GM18519 (cell line): Measurements from ENCODE around the gene SNCB.
A peak's percentile ranks its signal among the peaks of the same experiment; 100 is the strongest.

Experiments used
- ATAC-seq: cut with Tn5 transposase; IDR thresholded peaks from one replicate; pipeline ENCODE4 v1.9.1; 2021; ENCODE audit warnings: mild to moderate bottlenecking, moderate library complexity; ENCODE audit not compliant: unreplicated experiment, low FRiP score

SNCB gene

DNA sequence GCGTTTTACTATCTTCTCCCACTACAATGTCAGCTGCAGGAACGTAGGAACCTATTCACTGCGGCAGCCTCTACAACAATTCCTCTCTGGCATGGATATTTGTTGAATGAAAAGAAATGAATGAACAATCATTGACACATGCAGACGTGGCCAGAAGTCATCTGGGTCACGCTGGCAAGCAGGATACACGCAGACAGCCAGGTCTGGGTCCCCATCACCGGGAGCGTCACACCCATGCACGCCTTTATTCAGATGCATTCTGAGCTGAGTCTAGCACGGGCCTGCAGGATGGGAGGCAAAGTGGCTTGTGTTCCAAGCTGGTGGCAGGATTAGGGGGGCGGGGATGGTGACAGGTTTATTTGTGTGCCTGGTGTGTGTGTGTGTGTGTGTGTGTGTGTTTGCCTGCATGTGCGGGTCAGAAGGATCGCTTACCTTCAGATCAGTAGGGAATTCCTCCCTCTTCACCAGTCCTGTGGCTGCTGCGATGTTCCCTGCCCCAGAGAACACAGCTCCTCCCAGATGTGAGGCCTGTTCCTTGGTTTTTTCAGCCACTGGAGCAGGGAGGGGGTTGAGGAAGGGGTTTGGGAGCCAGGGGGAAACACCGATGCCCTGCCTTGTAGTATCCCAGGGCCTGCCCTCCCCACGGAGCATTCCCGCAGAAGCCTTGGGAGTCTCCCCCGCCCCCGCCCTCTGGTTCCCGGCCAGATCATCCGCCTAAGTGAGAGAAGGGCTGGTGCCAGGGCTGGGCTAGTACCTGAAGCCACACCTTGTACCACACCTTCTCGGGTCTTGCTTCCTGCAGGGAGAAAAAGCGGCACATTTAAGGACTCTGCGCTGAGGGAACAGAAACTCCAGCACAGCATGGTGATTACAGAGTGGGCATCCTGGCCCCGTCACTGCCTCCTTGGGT, 4.1 kb downstream of the SNCB start:
- ATAC-seq = no peak

GRCh38 chr5:176625512-176625911, 4.8 kb downstream of the SNCB start:
- ATAC-seq = no peak

DNA sequence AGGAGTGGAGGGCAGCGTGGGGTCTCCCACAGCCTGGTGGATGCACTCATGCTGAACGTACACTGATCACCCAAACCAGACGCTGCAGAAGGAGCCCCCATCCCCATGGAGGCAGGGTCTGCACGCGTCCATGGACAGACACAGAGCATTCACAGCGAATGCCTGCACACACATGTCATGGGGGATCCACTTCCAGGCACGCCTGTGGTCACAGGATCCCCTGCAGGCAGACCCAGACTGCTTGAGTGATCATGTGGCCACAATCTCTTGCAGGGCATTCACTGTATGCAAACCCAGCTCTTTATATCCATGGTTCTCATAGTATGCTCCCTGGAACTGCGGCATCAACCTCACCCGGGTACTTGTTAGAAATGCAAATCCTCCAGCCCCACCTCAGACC, 5.4 kb downstream of the SNCB start:
- ATAC-seq = no peak

GRCh38 chr5:176624142-176624541, 6.2 kb downstream of the SNCB start:
- ATAC-seq = no peak

GRCh38 chr5:176621661-176622079, 8.7 kb downstream of the SNCB start:
- ATAC-seq = no peak

GRCh38 chr5:176620333-176620981, 9.9 kb downstream of the SNCB start:
- ATAC-seq = no peak

DNA sequence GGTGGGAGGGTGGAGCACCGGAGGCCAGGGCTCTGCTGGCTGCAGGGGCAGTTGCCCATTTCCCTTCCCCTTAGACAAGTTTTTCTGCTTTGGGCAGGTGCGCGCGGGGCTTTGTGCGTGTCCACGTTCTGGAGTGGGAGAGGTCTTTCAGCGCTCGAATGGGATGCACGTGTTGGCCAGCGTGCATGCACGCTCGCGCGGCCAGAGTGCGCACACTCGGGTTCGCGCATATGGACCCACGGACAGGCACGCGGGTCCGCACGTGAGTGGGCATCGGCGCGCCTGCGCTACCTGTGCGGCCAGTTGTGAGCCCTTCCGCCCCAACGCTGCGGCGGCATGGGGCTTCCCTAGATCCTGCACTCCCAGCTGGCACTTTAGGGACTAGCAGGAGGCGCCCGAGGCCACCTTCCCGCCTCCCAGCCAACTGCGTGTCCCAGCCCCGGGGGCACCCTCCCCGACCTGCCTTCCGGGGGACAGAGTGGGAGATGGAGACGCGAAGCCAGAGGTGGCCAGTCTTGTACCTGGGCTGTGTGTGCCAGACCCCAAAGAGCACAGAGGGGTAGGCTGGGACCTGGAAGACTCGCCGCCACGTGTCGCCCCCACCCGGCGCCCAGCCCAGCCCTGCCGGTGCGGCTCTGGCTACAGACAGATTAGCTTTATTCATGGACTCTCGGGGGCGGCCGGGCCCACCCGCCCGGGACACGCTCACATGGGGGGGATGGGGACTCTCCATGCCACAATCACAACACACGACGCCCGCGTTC, 10.6 kb downstream of the SNCB start:
- no peak for ATAC-seq

GRCh38 chr5:176619203-176619568, 11.1 kb downstream of the SNCB start:
- ATAC-seq = peak; percentile 61

GRCh38 chr5:176618783-176619182, 11.6 kb downstream of the SNCB start:
- ATAC-seq = no peak

DNA sequence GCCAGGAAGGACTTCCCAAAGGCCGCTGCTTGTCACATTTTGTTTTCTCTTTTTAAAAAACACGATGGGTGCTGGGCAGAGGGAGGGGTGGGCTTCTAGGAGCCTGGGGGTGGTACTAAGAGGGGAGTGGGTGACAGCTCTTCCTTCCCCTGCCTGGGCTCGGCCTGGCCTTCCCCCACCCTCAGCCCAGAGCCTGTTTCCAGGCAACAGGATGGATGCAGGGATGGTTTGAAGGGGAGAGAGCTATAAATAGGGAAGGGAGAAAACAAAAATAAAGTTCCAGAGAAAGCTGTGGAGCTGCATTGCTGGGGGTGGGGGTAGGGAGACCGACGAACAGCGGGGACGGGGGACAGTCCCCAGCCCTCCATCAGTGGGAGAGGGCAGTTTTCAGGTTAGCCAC, 13.8 kb downstream of the SNCB start:
- no peak for ATAC-seq

- no peak for ATAC-seq
These were observed 15.4 kb downstream of the SNCB start for GRCh38 chr5:176614805-176615478.

DNA sequence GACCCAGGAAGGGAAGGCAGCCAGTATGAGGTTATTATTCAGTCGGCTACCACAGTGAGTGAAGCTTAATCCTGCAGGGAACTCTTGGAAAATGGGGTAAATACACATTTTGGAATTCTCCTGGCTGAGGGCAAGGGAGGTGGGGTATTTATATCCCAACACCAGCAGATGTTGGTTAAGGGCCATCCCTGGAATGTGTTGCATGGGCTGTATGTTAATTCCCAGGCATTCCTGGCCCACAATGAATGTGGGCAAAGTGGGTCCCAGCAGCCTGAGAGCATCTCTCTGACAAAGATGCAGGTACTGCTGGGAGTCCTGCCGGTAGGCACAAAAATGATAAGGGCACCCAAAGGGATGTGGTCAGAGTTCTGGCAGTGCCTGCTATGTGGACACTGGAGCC, 17.5 kb downstream of the SNCB start:
- ATAC-seq = no peak

DNA sequence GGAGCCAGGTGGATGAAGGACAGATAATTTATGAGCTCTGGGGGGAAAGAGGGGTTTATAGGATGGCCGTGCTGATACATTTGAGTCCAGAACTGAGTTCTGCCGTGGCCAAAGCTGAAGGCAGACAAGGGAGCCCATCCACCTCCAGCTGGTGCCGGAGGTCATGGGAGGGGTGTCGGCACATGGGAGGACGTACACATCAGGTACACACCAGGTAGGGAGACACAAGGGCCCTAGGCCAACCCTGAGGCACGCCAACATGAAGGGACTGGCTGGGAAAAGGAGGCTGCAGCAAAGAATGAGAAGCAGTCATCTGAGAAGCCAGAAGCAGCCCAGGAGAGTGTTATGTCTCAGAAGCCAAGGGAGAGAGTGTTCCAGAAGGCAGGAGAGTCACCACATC, 18.3 kb downstream of the SNCB start:
- no peak for ATAC-seq

GRCh38 chr5:176611435-176611834, 18.9 kb downstream of the SNCB start:
- ATAC-seq = no peak

DNA sequence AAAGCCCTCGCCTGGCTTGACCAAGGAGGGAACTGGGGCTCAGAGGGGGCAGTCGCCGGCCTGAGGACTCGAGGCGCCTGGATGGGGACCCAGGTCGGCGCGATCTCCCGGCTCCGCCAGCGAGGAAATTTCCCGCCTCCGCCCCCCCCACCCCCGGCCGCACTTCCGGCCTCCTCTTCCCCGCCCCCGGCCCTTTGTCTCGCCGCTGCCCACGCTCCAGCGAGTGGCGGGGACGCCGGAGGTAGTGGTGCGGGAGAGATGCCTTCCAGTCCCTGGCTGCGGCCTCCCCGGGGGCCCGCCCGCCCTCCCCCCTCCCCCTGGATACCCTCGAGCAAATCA, 19.9 kb downstream of the SNCB start:
- ATAC-seq = no peak

GRCh38 chr5:176609724-176610434, 20.5 kb downstream of the SNCB start, which contains the start of gene GPRIN1:
TSS of gene GPRIN1 (minus strand) at chr5:176610156. CDS start at chr5:176599834, 10,322 bp downstream.
- peak; percentile 55 for ATAC-seq

DNA sequence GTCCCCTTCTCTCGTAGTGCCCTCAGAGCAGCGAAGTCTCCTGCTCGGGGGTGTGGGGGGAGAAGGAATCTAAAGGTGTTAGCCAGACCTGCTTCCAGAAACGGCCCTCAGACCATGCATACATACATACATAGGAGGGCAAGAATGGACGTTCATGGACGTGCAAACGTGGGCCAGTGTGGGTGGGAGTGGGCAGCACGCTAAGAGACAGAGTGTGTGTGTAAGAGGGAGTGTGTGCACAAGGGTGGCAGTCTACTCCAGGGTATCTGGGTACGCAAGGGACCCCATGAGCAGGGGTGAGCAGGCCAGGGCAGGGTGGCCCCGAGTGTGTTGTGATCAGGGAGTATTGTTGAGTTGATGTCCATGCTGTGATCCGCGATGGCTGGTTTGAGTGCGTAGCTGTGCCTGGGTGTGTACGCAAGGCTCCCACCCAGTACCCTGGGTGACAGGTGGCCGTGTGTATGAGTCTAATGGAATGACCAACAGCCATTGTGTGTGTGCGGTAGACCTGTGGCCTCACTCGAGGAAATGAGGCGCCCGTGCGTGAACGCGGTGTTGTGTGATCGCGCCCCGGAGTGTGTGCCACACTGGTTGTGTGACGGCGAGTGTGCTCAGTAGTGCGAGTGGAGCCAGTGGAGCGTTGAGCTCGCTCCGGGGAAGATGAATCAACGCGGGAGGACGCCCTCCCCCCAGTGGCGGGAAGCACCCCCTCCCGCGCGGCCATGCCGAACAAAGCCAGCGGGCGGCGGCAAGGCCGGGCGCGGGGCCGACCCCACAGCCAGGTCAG, 21.2 kb downstream of the SNCB start:
- ATAC-seq = peak; percentile 11

GRCh38 chr5:176608142-176608705, 22.1 kb downstream of the SNCB start:
- ATAC-seq = no peak

GRCh38 chr5:176606875-176607274, 23.5 kb downstream of the SNCB start:
- no peak for ATAC-seq
